ENCODE data around the gene ZBTB7B. TPM values are rescaled to one million over a fixed set of nuclear protein-coding genes. Genes with fewer than 3 reads are reported as not detected.

The ZBTB7B gene
- total RNA-seq, 1 experiment from 2014 or later = 38.3 TPM

DNA sequence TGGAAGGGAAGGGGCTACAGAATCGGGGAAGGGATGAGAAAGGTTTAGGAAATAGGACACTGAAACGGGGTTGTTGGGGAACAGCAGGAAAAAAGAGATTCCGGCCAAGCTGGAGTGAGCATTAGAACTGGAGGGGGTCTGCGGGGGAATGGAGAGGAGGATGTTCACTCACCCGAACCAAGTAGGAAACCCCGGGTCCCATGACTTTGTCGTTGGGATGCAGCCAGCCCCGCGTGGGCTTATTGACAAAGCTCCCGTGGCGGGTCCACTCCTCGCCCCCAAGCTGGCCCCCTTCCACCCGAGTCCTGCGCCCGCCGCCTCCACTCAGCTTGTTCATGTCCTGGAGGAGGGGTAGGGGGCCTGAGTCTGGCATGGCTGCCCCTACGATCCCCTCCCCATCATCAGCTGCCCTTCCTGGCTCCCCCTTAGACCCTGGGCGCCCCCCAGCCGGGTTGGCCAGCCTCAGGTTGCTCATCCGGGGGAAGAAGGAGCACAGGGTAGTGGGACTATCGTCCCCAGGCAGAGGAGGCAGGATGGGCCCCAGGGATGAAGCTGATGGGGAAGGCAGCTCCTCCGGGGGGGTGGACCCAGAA, 32.6 kb upstream of the ZBTB7B start:
- Histone ChIP-seq H2BK5ac (ENCODE audit: insufficient read length, low read length) (no peak overlapping the region), H3K9me3 (ENCODE audit: control insufficient read depth, low read depth, low read length) (no peaks in the 10 kb centered on the region), H3K23me2 (ENCODE audit: insufficient read length, low read depth, low read length, poor library complexity, severe bottlenecking) (peaks cover 31% of the 10 kb centered on the region), H3K23ac (ENCODE audit: insufficient read length, low read depth, low read length) (no peak overlapping the region), H3K4me1 (ENCODE audit: insufficient read depth, low read length) (peaks cover 4% of the 10 kb centered on the region; the same call in 1 of the 2 replicates), H2AK5ac (ENCODE audit: insufficient read length, low read length) (no peak overlapping the region), H2BK15ac (ENCODE audit: low read depth, low read length) (no peak overlapping the region), H3K4me2 (ENCODE audit: insufficient read depth, insufficient read length, low read length) (peak overlapping the region; percentile 77), H3T11ph (ENCODE audit: low read length) (no peak overlapping the region), H3K27ac (ENCODE audit: insufficient read length, low read depth, low read length) (no peak overlapping the region), H2AFZ (ENCODE audit: low read length) (no peak overlapping the region), H4K91ac (ENCODE audit: insufficient read length, low read depth, low read length) (no peak overlapping the region), H2BK20ac (ENCODE audit: low read depth, low read length, poor library complexity, severe bottlenecking) (no peak overlapping the region), H4K5ac (ENCODE audit: insufficient read length, low read depth, low read length) (no peak overlapping the region), H4K8ac (replicated peaks; ENCODE audit: insufficient read length, low read depth, low read length) (no peak overlapping the region), H3K14ac (ENCODE audit: insufficient read depth, low read length) (peak overlapping the region; percentile 54; the same call in 1 of the 2 replicates), H4K20me1 (ENCODE audit: control insufficient read depth, insufficient read depth, insufficient read length) (peaks cover 2% of the 10 kb centered on the region), H3K9ac (ENCODE audit: extremely low read depth, insufficient read length, low read length) (peak overlapping the region; percentile 59), H2BK12ac (ENCODE audit: insufficient read length, low read depth, low read length) (no peak overlapping the region), H3K79me1 (ENCODE audit: insufficient read depth, low read depth, low read length, poor library complexity, severe bottlenecking) (peaks cover 7% of the 10 kb centered on the region), H3K79me2 (ENCODE audit: insufficient read depth, low read length) (peaks cover 10% of the 10 kb centered on the region; the same call in 1 of the 2 replicates), H2BK120ac (ENCODE audit: low read depth, low read length, poor library complexity, severe bottlenecking) (no peak overlapping the region), H3K27me3 (ENCODE audit: insufficient read depth, low read length) (no peaks in the 10 kb centered on the region), H3K56ac (ENCODE audit: insufficient read length, low read depth, low read length) (no peak overlapping the region), H3K18ac (ENCODE audit: insufficient read length, low read depth, low read length) (peak overlapping the region; percentile 27), H3K4ac (ENCODE audit: low read depth, low read length) (no peak overlapping the region)
- H3K4me3 Mint-ChIP-seq = peak overlapping the region in 1 of 2 experiments; percentile 96; a peak in 4 of 5 replicates
- H3K36me3 Mint-ChIP-seq (ENCODE audit: insufficient read depth in 1 of 3, low read depth in 3 of 3) = peaks cover 29 to 44% (median 36%) of the 10 kb centered on the region in 3 experiments
- no peaks in the 10 kb centered on the region for H3K27me3 Mint-ChIP-seq (ENCODE audit: low read depth)
- H3K9me3 Mint-ChIP-seq = no peaks in the 10 kb centered on the region
- TF ChIP-seq, protein P1, sequence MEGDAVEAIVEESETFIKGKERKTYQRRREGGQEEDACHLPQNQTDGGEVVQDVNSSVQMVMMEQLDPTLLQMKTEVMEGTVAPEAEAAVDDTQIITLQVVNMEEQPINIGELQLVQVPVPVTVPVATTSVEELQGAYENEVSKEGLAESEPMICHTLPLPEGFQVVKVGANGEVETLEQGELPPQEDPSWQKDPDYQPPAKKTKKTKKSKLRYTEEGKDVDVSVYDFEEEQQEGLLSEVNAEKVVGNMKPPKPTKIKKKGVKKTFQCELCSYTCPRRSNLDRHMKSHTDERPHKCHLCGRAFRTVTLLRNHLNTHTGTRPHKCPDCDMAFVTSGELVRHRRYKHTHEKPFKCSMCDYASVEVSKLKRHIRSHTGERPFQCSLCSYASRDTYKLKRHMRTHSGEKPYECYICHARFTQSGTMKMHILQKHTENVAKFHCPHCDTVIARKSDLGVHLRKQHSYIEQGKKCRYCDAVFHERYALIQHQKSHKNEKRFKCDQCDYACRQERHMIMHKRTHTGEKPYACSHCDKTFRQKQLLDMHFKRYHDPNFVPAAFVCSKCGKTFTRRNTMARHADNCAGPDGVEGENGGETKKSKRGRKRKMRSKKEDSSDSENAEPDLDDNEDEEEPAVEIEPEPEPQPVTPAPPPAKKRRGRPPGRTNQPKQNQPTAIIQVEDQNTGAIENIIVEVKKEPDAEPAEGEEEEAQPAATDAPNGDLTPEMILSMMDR (conservative IDR thresholded peaks at IDR 0.05) = no peak
- WGBS (ENCODE audit: extremely low coverage, insufficient read length, low lambda C conversion rate) = no CpG with 5 or more reads among the region's 22 CpGs
- H3K27ac Mint-ChIP-seq = peak overlapping the region; percentile 33 to 95 (median 50); a peak in 6 of 7 replicates
- H3K4me1 Mint-ChIP-seq = peaks cover 40 to 43% of the 10 kb centered on the region in 2 experiments
- no peak for DNase-seq
